ENCODE data around the gene C16orf87.

Gene C16orf87

DNA sequence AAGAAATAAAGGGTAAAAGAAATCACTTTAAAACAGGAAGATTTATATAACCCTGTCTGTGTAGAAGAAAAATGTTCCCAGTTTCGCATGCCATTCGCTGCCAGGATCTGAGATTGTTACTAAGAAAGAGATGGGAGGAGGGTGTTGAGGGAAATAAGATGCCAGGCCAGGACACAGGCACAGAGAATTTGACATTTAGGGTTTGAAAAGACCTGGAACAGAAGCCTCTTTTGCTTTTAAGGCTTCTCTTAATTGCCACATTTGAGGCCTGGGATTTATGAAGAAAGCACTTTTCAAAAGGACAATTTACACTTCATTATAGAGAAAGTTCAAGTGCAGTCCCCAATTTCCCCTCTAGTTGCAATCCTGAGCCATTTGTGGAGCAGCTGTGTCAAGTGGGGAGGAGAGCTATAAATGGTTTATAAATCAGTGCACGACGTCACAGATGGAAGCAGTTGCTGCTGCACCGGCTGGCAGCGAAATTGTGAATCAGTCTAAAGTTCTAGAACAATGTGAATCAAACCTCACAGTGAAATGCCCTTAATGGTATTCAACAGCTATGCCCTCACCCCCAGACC, 26.5 kb upstream of the C16orf87 start:
- H4K20me1 ChIP-seq: no peaks in the 10 kb centered on the region
- H3K4me3 ChIP-seq: no peak overlapping the region
- H3K9ac ChIP-seq: no peak overlapping the region
- no peak for TF ChIP-seq Cebpa-rat (IDR thresholded peaks at IDR 0.05)
- no peaks in the 10 kb centered on the region for H3K4me1 ChIP-seq
- H3K9me3 ChIP-seq: no peaks in the 10 kb centered on the region
- no peak overlapping the region for H3K27ac ChIP-seq
- H3K36me3 ChIP-seq: no peaks in the 10 kb centered on the region
- no peaks in the 10 kb centered on the region for H3K27me3 ChIP-seq
- H3K4me2 ChIP-seq: no peak overlapping the region

DNA sequence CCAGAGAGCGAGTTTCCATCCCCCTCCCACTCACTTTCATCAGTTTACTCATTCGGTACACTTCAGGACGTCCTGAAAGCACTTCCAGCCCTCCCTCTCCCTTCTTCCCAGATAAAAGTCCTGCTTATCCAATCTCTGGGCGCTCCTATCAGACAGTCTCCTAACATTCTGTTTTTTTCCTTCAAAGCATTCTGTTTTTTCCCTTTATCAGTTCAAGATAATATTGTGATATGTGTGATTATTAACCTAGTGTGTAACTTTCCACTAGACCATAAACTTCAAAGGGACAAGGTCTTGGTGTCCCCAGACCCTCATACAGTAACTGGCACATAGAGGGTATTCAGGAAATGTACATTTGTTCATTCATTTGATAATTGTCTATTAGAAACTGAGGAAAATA, 24.4 kb upstream of the C16orf87 start:
- no peaks in the 10 kb centered on the region for H3K27me3 ChIP-seq
- TF ChIP-seq Cebpa-rat (IDR thresholded peaks at IDR 0.05): no peak
- no peaks in the 10 kb centered on the region for H4K20me1 ChIP-seq
- no peak overlapping the region for H3K9ac ChIP-seq
- H3K27ac ChIP-seq: no peak overlapping the region
- H3K36me3 ChIP-seq: no peaks in the 10 kb centered on the region
- H3K9me3 ChIP-seq: no peaks in the 10 kb centered on the region
- H3K4me1 ChIP-seq: no peaks in the 10 kb centered on the region
- H3K4me2 ChIP-seq: no peak overlapping the region
- H3K4me3 ChIP-seq: no peak overlapping the region

DNA sequence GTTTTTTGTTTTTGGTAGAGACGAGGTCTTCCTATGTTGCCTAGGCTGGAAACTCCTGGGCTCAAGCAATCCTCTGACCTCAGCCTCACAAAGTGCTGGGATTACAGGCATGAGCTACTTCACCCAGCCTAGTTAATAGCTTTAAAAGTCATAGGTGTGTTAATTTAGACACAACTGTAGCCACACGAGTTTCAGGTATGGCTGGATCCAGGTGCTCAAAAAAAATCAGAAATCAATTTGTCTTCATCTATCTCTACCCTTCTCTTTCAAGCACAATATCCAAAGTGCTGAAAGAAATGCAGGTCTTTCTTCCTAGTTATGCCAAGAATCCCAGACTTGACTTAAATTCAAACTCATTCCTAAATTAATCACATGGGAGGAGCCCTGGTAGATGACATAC, 23.9 kb upstream of the C16orf87 start:
- H3K9me3 ChIP-seq: no peaks in the 10 kb centered on the region
- no peak overlapping the region for H3K4me3 ChIP-seq
- H3K4me2 ChIP-seq: no peak overlapping the region
- H3K9ac ChIP-seq: no peak overlapping the region
- H3K4me1 ChIP-seq: no peaks in the 10 kb centered on the region
- no peaks in the 10 kb centered on the region for H3K27me3 ChIP-seq
- no peak for TF ChIP-seq Cebpa-rat (IDR thresholded peaks at IDR 0.05)
- no peak overlapping the region for H3K27ac ChIP-seq
- H3K36me3 ChIP-seq: no peaks in the 10 kb centered on the region
- no peaks in the 10 kb centered on the region for H4K20me1 ChIP-seq

DNA sequence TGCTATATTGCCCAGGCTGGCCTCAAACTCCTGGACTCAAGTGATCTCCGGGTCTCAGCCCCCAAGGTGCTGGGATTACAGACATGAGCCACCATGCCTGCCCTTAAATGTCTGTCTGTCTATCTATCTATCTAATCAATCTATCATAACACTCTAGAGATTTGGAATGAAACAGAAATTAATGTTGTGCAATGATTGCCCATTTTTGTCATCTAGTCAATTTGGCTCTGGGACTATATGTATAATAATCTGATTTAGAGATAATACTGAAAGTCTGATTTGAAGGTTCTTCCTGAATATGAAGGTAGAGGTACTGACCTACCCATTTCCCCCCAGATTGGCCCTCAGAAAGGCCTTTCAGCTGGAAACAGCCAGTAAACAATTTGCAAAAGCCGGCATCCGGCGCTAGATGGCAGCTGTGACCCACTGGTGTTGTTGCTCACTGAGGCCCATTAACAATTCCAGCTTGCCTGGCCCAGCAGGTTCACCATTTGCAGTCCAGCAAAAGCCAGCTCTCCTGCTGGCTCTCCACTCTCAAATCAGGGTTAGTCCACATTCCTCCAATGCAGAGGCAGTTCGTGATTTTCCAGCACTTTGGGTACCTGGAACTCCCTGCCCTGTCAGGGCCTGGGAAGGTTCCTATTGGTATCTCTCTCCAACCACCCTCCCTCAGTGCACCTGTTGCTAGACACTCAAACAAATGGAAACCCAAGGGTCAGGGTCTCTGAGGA, 22.9 kb upstream of the C16orf87 start:
- TF ChIP-seq Cebpa-rat (IDR thresholded peaks at IDR 0.05): no peak

DNA sequence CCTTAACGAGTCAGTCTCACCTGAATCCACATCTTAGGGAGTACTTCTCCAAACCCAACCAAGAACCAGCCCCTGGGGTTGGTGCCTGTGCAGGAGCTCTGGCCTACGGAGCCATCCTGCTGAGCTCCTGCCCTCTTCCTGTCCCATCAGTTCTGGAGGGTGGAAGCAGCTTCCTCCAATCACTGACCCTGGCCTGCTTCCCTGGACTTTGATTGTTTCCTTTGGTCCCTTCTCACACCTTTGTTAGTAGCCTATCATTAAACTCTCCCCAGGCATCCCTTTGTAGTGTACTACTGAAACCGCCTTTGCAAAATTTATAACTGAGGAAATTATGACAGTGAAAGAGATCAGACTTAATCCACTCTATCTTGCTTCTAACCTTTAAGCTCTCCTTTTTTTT, 21.1 kb upstream of the C16orf87 start:
- Histone ChIP-seq H3K4me3 (no peak overlapping the region), H4K20me1 (no peaks in the 10 kb centered on the region), H3K27me3 (no peaks in the 10 kb centered on the region), H3K4me1 (no peaks in the 10 kb centered on the region), H3K9me3 (no peaks in the 10 kb centered on the region), H3K4me2 (no peak overlapping the region), H3K27ac (no peak overlapping the region), H3K36me3 (no peaks in the 10 kb centered on the region), H3K9ac (no peak overlapping the region)
- no peak for TF ChIP-seq Cebpa-rat (IDR thresholded peaks at IDR 0.05)

More for the DNA sequence above, 22.9 kb upstream of the C16orf87 start:
- Histone ChIP-seq H4K20me1 (no peaks in the 10 kb centered on the region), H3K4me2 (no peak overlapping the region), H3K4me3 (no peak overlapping the region), H3K36me3 (no peaks in the 10 kb centered on the region), H3K9ac (no peak overlapping the region), H3K27ac (no peak overlapping the region), H3K27me3 (no peaks in the 10 kb centered on the region), H3K4me1 (no peaks in the 10 kb centered on the region), H3K9me3 (no peaks in the 10 kb centered on the region)

DNA sequence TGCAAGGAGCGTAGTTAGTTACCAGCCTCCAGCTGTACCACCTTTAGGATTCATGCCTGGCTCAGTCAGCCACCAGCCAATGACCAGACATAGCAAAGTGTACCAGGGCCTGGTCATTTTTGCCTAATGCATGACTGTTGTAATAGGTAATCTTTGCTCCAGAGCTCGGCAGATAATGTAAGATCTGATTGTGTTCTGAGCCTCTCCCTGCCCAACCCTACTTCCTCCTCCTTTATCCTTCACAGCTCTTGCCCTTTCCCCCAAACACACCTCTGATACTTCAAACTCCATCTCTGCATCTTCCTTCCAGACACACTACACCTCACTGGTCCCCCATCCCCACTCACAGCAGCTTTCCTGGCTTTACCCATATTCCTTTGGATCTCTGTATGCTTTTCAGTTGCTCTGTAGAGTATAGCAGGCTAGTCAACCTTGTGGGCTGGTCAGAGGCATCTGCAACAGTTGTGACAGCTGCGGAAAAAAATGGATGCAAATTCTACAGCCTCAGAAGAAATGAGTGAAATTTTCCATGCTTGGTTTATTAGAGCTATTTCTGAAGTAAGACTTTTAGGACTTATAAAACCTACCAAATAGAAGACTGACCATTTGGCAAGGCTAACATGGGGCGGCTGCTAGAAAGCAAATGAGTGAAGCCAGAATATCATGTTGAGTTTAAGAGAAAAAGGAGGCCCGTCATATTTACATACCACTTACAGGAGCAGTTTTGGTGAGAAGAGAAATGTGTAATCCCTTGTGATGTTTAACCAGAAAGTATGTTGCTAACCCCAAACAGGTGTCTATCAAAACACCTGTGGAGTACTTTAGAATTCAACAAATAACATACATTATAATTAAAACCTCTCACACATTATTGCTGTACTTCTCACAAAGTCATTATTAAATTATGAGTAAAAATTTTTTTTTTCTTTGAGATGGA, 19.9 kb upstream of the C16orf87 start:
- H3K27ac ChIP-seq: no peak overlapping the region
- no peak for TF ChIP-seq Cebpa-rat (IDR thresholded peaks at IDR 0.05)
- H4K20me1 ChIP-seq: no peaks in the 10 kb centered on the region
- no peak overlapping the region for H3K4me2 ChIP-seq
- no peaks in the 10 kb centered on the region for H3K27me3 ChIP-seq
- H3K36me3 ChIP-seq: no peaks in the 10 kb centered on the region
- H3K4me1 ChIP-seq: no peaks in the 10 kb centered on the region
- no peaks in the 10 kb centered on the region for H3K9me3 ChIP-seq
- H3K4me3 ChIP-seq: no peak overlapping the region
- no peak overlapping the region for H3K9ac ChIP-seq

DNA sequence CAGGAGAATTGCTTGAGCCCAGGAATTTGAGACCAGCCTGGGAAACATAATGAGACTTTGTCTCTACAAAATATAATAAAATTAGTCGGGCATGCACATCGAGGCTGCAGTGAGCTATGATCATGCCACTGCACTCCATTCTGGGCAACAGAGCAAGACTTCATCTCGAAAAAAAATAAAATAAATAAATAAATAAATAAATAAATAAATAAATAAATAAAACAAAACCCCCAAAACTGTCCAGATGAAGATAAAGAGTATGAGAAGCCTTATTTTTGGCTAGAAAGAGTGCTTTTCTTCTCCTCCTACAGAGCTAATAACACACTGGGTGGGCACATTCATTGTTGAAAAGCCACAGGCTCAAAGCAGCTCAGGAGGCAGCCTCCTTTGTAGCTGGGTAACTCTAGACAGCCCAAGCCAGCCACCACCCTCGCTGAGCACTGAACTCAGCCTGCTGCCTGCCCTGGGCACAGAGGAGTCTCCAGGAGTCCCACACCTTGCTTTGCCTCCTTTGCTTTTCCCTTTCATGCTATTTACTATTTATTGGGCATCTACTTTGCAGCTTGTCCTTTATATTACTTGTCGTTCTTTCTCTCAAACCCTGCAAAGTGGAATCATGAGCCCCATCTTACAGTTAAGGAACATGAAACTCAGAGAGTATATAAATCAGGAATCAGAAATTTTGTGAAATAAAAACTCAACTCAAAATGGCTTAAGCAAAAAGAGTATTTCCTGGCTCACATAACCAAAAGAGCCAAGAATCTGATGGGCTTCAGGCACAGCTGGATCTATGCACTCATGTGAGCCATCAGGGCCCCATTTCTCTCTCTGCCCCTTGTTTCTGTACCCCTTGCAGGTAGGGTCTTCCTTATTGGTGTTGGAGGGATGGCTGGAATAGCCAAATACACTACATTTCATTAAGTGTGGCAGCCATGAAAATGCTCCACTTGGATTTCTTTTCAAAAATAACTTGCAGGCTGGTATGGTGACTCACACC, 18.1 kb upstream of the C16orf87 start:
- Histone ChIP-seq H3K27ac (no peak overlapping the region), H3K4me3 (no peak overlapping the region), H3K9me3 (peaks cover 8% of the 10 kb centered on the region), H4K20me1 (no peaks in the 10 kb centered on the region), H3K27me3 (no peaks in the 10 kb centered on the region), H3K4me2 (no peak overlapping the region), H3K36me3 (no peaks in the 10 kb centered on the region), H3K4me1 (no peaks in the 10 kb centered on the region), H3K9ac (no peak overlapping the region)
- no peak for TF ChIP-seq Cebpa-rat (IDR thresholded peaks at IDR 0.05)

DNA sequence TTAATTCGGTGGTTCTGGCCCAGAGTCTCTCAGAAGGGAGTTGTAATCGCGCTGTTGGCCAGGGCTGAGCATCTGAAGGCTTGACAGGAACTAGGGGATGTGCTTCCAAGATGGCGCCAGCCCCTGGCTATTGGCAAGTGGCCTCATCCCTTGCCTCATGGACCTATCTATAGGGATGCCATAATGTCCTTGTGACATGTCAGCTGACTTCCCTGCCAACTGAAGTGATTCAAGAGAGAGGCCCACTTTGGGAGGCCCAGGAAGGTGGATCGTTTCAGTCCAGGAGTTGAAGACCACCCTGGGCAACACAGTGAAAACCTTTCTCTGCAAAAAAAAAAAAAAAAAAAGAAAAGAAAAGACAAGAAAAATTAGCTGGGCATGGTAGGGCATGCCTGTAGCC, 15.0 kb upstream of the C16orf87 start:
- Histone ChIP-seq H3K9ac (no peak overlapping the region), H3K9me3 (peaks cover 27% of the 10 kb centered on the region), H3K36me3 (no peaks in the 10 kb centered on the region)

DNA sequence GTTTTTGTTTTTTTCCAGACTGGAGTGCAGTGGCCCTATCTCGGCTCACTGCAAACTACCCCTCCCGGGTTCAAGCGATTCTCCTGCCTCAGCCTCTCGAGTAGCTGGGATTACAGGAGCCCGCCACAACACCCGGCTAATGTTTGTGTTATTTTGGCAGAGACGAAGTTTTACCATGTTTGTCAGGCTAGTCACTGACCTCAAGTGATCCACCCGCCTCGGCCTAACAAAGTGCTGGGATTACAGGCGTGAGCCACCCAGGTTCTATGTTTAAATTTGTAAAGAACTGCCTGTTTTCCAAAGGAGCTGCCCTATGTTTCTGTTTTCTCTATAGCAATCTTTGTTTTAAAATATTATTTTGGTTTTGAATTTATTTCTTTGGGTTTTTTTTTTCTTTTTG, 13.8 kb upstream of the C16orf87 start:
- H3K4me2 ChIP-seq: no peak overlapping the region
- no peak overlapping the region for H3K4me3 ChIP-seq
- H3K27me3 ChIP-seq: no peaks in the 10 kb centered on the region
- H4K20me1 ChIP-seq: no peaks in the 10 kb centered on the region
- no peak overlapping the region for H3K27ac ChIP-seq
- H3K36me3 ChIP-seq: no peaks in the 10 kb centered on the region
- no peaks in the 10 kb centered on the region for H3K4me1 ChIP-seq
- TF ChIP-seq Cebpa-rat (IDR thresholded peaks at IDR 0.05): no peak
- H3K9me3 ChIP-seq: peaks cover 27% of the 10 kb centered on the region
- no peak overlapping the region for H3K9ac ChIP-seq

More for the DNA sequence above, 15.0 kb upstream of the C16orf87 start:
- H3K27me3 ChIP-seq: no peaks in the 10 kb centered on the region
- no peak overlapping the region for H3K4me2 ChIP-seq
- H3K27ac ChIP-seq: no peak overlapping the region
- TF ChIP-seq Cebpa-rat (IDR thresholded peaks at IDR 0.05): no peak
- H3K4me3 ChIP-seq: no peak overlapping the region
- no peaks in the 10 kb centered on the region for H3K4me1 ChIP-seq
- H4K20me1 ChIP-seq: no peaks in the 10 kb centered on the region
